GM12878 (cell line): Measurements from ENCODE around the gene LPIN1. TPM values are rescaled to one million over a fixed set of nuclear protein-coding genes. Genes with fewer than 3 reads are reported as not detected.

Experiments
- ASH2L ChIP-seq: fragments of 300-600, 200-600 bp; sonication (generic); IDR thresholded peaks from 2 replicates; pipeline ENCODE4 v1.6.1; 2017; ENCODE audit warnings: low read depth, mild to moderate bottlenecking, borderline replicate concordance
- EED ChIP-seq: sonication (generic); IDR thresholded peaks from 2 replicates; pipeline ENCODE4 v1.6.1; 2016; ENCODE audit warnings: antibody characterized with exemption, low read depth
- EGR1 ChIP-seq, 2 experiments: IDR thresholded peaks; 1 replicate in 1 of 2; 2 replicates in 1 of 2; pipeline ENCODE4 v1.6.1; 2011 to 2012; ENCODE audit warnings: low read depth in 2 of 2, low read length in 2 of 2, borderline replicate concordance in 1 of 2, mild to moderate bottlenecking in 1 of 2, moderate library complexity in 1 of 2
- ESRRA ChIP-seq: IDR thresholded peaks from 2 replicates; pipeline ENCODE4 v1.6.1; 2012; ENCODE audit warnings: mild to moderate bottlenecking, low read length, improper control_type of control experiment
- FOXK2 ChIP-seq: fragments of 450-650 bp; IDR thresholded peaks from 2 replicates; pipeline ENCODE4 v1.6.1; 2017; ENCODE audit warnings: mild to moderate bottlenecking, moderate library complexity
- IKZF1 ChIP-seq: fragments of 450-650 bp; conservative IDR thresholded peaks from 2 replicates; pipeline ENCODE4 v1.6.1; 2017; ENCODE audit warnings: antibody characterized with exemption, mild to moderate bottlenecking
- IKZF2 ChIP-seq, 2 experiments: fragments of 450-650 bp; IDR thresholded peaks; 2 replicates each; pipeline ENCODE4 v1.6.1; 2017; ENCODE audit warnings: mild to moderate bottlenecking in 2 of 2, moderate library complexity in 2 of 2
- LARP7 ChIP-seq: fragments of 450-650 bp; IDR thresholded peaks from 2 replicates; pipeline ENCODE4 v1.6.1; 2017; ENCODE audit warnings: mild to moderate bottlenecking
- MEF2A ChIP-seq: IDR thresholded peaks from 2 replicates; pipeline ENCODE4 v1.6.1; 2011; ENCODE audit warnings: low read depth, mild to moderate bottlenecking, low read length, moderate library complexity; ENCODE audit not compliant: insufficient read depth
- MTA3 ChIP-seq: IDR thresholded peaks from 2 replicates; pipeline ENCODE4 v1.6.1; 2012; ENCODE audit warnings: low read length, inconsistent platforms, borderline replicate concordance
- NFXL1 ChIP-seq: fragments of 450-650 bp; IDR thresholded peaks from 2 replicates; pipeline ENCODE4 v1.6.1; 2017; ENCODE audit warnings: antibody characterized with exemption, mild to moderate bottlenecking, borderline replicate concordance
- NFYA ChIP-seq: IDR thresholded peaks from 2 replicates; pipeline ENCODE4 v1.6.1; 2011; ENCODE audit warnings: low read depth, mild to moderate bottlenecking, low read length, improper control_type of control experiment, borderline replicate concordance
- NR2C1 ChIP-seq: fragments of 450-650 bp; IDR thresholded peaks from 2 replicates; pipeline ENCODE4 v1.6.1; 2017; ENCODE audit warnings: antibody characterized with exemption, mild to moderate bottlenecking, moderate library complexity
- NR2F1 ChIP-seq: fragments of 450-650 bp; conservative IDR thresholded peaks from 2 replicates; pipeline ENCODE4 v1.6.1; 2017; ENCODE audit warnings: mild to moderate bottlenecking
- RB1 ChIP-seq: fragments of 450-650 bp; formaldehyde crosslinking; IDR thresholded peaks from 2 replicates; pipeline ENCODE4 v1.6.1; 2017; ENCODE audit warnings: mild to moderate bottlenecking, borderline replicate concordance
- REST ChIP-seq: IDR thresholded peaks from 2 replicates; pipeline ENCODE4 v1.6.1; 2012; ENCODE audit warnings: mild to moderate bottlenecking, low read depth, low read length
- SIN3A ChIP-seq: IDR thresholded peaks from 2 replicates; pipeline ENCODE4 v1.6.1; 2012; ENCODE audit warnings: low read depth, low read length, improper control_type of control experiment
- SMARCA5 ChIP-seq: fragments of 450-650 bp; IDR thresholded peaks from 2 replicates; pipeline ENCODE4 v1.6.1; 2017; ENCODE audit warnings: mild to moderate bottlenecking
- ZBTB4 ChIP-seq: fragments of 450-650 bp; formaldehyde crosslinking; IDR thresholded peaks from 2 replicates; pipeline ENCODE4 v1.4.0; 2022; ENCODE audit warnings: mild to moderate bottlenecking, moderate library complexity
- ZNF217 ChIP-seq: fragments of 450-650 bp; IDR thresholded peaks from 2 replicates; pipeline ENCODE4 v1.6.1; 2017; ENCODE audit warnings: antibody characterized with exemption, mild to moderate bottlenecking
- ZNF622 ChIP-seq: fragments of 450-650 bp; IDR thresholded peaks from 2 replicates; pipeline ENCODE4 v1.6.1; 2017; ENCODE audit warnings: mild to moderate bottlenecking, inconsistent platforms
- polyA plus RNA-seq, 11 experiments: library from polyadenylated mRNA; depleted of rRNA in 4 of 11; unstranded in 6 of 11; stranded (reverse) in 5 of 11; fragments of >200 nt; fragmentation: Nextera tagmentation in 4 of 11; fragmentation: Illumina TruSeq in 1 of 11; extraction: Ambion mirVana in 4 of 11; extraction: Trizol in 1 of 11; gene quantifications; 1 replicate in 1 of 11; 2 replicates in 10 of 11; pipeline versions ENCODE4 v1.2.1 to v1.2.3, GENCODE V29; 2011 to 2016; ENCODE audit warnings: inconsistent platforms in 2 of 11, missing spikeins in 2 of 11, low read depth in 1 of 11
- total RNA-seq, 4 experiments: library from RNA; depleted of rRNA in 3 of 4; stranded (reverse); fragments of >200 nt in 3 of 4; fragmentation: Illumina TruSeq in 1 of 4; extraction: Trizol in 1 of 4; gene quantifications; 2 replicates each; pipeline versions ENCODE4 v1.2.1 to v1.2.3, GENCODE V29; 2013 to 2021

The LPIN1 gene
- total and polyA plus RNA-seq, 10 of the 15 experiments (the other 5 are each of a cell fraction or from before 2014, with no cell fraction given), result 18.8 to 82.5 (median 50.3) TPM

- TF ChIP-seq EED, result peak; percentile 31; the same call in 1 of the 2 replicates
- TF ChIP-seq SIN3A, result no peak
- TF ChIP-seq NR2C1, result no peak
- no peak for TF ChIP-seq ZNF622
- no peak for TF ChIP-seq ZNF217
- no peak for TF ChIP-seq NR2F1
- peak; percentile 38; the same call in 1 of the 2 replicates for TF ChIP-seq MTA3
- TF ChIP-seq SMARCA5, result no peak
- no peak for TF ChIP-seq ESRRA
- no peak for TF ChIP-seq ASH2L
- peak; percentile 45 to 70; a peak in 3 of 4 replicates for TF ChIP-seq IKZF2 (IDR thresholded peaks at IDR 0.05)
- TF ChIP-seq NFXL1, result no peak
- no peak for TF ChIP-seq NFYA
- no peak for TF ChIP-seq REST
- no peak for TF ChIP-seq RB1
- no peak for TF ChIP-seq LARP7
- TF ChIP-seq IKZF1, result peak; percentile 70; the same call in 1 of the 2 replicates
- peak in 1 of 2 experiments; percentile 51; a peak in 1 of 3 replicates for TF ChIP-seq EGR1 (IDR thresholded peaks at IDR 0.05; ENCODE audit: borderline replicate concordance in 1 of 2, low read depth in 2 of 2, low read length in 2 of 2)
- no peak for TF ChIP-seq ZBTB4
- TF ChIP-seq MEF2A, result no peak
- TF ChIP-seq FOXK2, result no peak
Measured at GRCh38 chr2:11865378-11865777, 118.9 kb downstream of the LPIN1 start (continued).
